ENCODE results near the gene SLC51B.
A peak's percentile ranks its signal among the peaks of the same experiment; 100 is the strongest.
"Not testable (repeated sequence)": the region's sequence is repeated elsewhere in the genome, so short reads cannot be mapped to it uniquely, and the experiment has no call there.

SLC51B gene

GRCh38 chr15:65006876-65007275 is 38.3 kb upstream of the SLC51B start:
- Histone ChIP-seq H3K27me3 (ENCODE audit: low read depth, low read length) (no peaks in the 10 kb centered on the region), H3K79me2 (ENCODE audit: low read length) (no peaks in the 10 kb centered on the region), H3K27ac (ENCODE audit: low read length) (no peak overlapping the region), H3K9ac (ENCODE audit: low read length) (no peak overlapping the region), H3K4me1 (ENCODE audit: low read length) (no peaks in the 10 kb centered on the region), H3K4me2 (ENCODE audit: low read length) (no peak overlapping the region), H3K36me3 (replicated peaks; ENCODE audit: low read depth, low read length) (peaks cover 13% of the 10 kb centered on the region), H2AFZ (ENCODE audit: low read depth, low read length) (no peak overlapping the region), H3K4me3 (ENCODE audit: low read length) (no peak overlapping the region), H4K20me1 (ENCODE audit: insufficient read depth, low read length) (no peaks in the 10 kb centered on the region), H3K9me3 (ENCODE audit: insufficient read depth, low read length) (no peaks in the 10 kb centered on the region)
- no peak for TF ChIP-seq EZH2phosphoT487 (IDR thresholded peaks at IDR 0.05; ENCODE audit: low read depth)
- no peak for TF ChIP-seq CTCF (IDR thresholded peaks at IDR 0.05; ENCODE audit: low read depth, low read length)

GRCh38 chr15:65008983-65009382 is 36.2 kb upstream of the SLC51B start:
- H4K20me1 ChIP-seq (ENCODE audit: insufficient read depth, low read length), result no peaks in the 10 kb centered on the region
- no peak overlapping the region for H3K27ac ChIP-seq (ENCODE audit: low read length)
- H2AFZ ChIP-seq (ENCODE audit: low read depth, low read length), result no peak overlapping the region
- H3K27me3 ChIP-seq (ENCODE audit: low read depth, low read length), result no peaks in the 10 kb centered on the region
- no peak overlapping the region for H3K4me3 ChIP-seq (ENCODE audit: low read length)
- no peaks in the 10 kb centered on the region for H3K79me2 ChIP-seq (ENCODE audit: low read length)
- peaks cover 24% of the 10 kb centered on the region for H3K36me3 ChIP-seq (replicated peaks; ENCODE audit: low read depth, low read length)
- H3K4me2 ChIP-seq (ENCODE audit: low read length), result no peak overlapping the region
- TF ChIP-seq EZH2phosphoT487 (IDR thresholded peaks at IDR 0.05; ENCODE audit: low read depth) (no peak), CTCF (IDR thresholded peaks at IDR 0.05; ENCODE audit: low read depth, low read length) (peak; percentile 49)
- no peaks in the 10 kb centered on the region for H3K9me3 ChIP-seq (ENCODE audit: insufficient read depth, low read length)
- H3K9ac ChIP-seq (ENCODE audit: low read length), result no peak overlapping the region
- H3K4me1 ChIP-seq (ENCODE audit: low read length), result no peaks in the 10 kb centered on the region

- not testable (repeated sequence) for H3K9me3 ChIP-seq (ENCODE audit: insufficient read depth, low read length); H3K4me3 ChIP-seq (ENCODE audit: low read length); H3K27me3 ChIP-seq (ENCODE audit: low read depth, low read length); H3K9ac ChIP-seq (ENCODE audit: low read length); H2AFZ ChIP-seq (ENCODE audit: low read depth, low read length); H4K20me1 ChIP-seq (ENCODE audit: insufficient read depth, low read length); H3K4me2 ChIP-seq (ENCODE audit: low read length); H3K4me1 ChIP-seq (ENCODE audit: low read length); H3K27ac ChIP-seq (ENCODE audit: low read length); H3K79me2 ChIP-seq (ENCODE audit: low read length)
- peaks cover 41% of the 10 kb centered on the region for H3K36me3 ChIP-seq (replicated peaks; ENCODE audit: low read depth, low read length)
These were observed 34.0 kb upstream of the SLC51B start for GRCh38 chr15:65011198-65011597.

GRCh38 chr15:65020419-65020818 is 24.8 kb upstream of the SLC51B start:
- Histone ChIP-seq H2AFZ (ENCODE audit: low read depth, low read length) (no peak overlapping the region), H4K20me1 (ENCODE audit: insufficient read depth, low read length) (no peaks in the 10 kb centered on the region), H3K79me2 (ENCODE audit: low read length) (no peaks in the 10 kb centered on the region), H3K4me3 (ENCODE audit: low read length) (no peak overlapping the region), H3K4me2 (ENCODE audit: low read length) (no peak overlapping the region), H3K9me3 (ENCODE audit: insufficient read depth, low read length) (no peaks in the 10 kb centered on the region), H3K27me3 (ENCODE audit: low read depth, low read length) (no peaks in the 10 kb centered on the region), H3K9ac (ENCODE audit: low read length) (no peak overlapping the region), H3K4me1 (ENCODE audit: low read length) (no peaks in the 10 kb centered on the region), H3K36me3 (replicated peaks; ENCODE audit: low read depth, low read length) (peaks cover 55% of the 10 kb centered on the region), H3K27ac (ENCODE audit: low read length) (no peak overlapping the region)
- no peak for TF ChIP-seq EZH2phosphoT487 (IDR thresholded peaks at IDR 0.05; ENCODE audit: low read depth)
- TF ChIP-seq CTCF (IDR thresholded peaks at IDR 0.05; ENCODE audit: low read depth, low read length), result no peak

- no peaks in the 10 kb centered on the region for H3K9me3 ChIP-seq (ENCODE audit: insufficient read depth, low read length)
These were observed 23.7 kb upstream of the SLC51B start for GRCh38 chr15:65021488-65021887.

More at GRCh38 chr15:65021488-65021887, 23.7 kb upstream of the SLC51B start:
- Histone ChIP-seq H3K79me2 (ENCODE audit: low read length) (no peaks in the 10 kb centered on the region), H4K20me1 (ENCODE audit: insufficient read depth, low read length) (no peaks in the 10 kb centered on the region), H3K9ac (ENCODE audit: low read length) (no peak overlapping the region), H3K27me3 (ENCODE audit: low read depth, low read length) (no peaks in the 10 kb centered on the region), H3K27ac (ENCODE audit: low read length) (no peak overlapping the region), H3K4me1 (ENCODE audit: low read length) (no peaks in the 10 kb centered on the region), H3K36me3 (replicated peaks; ENCODE audit: low read depth, low read length) (peaks cover 54% of the 10 kb centered on the region), H3K4me3 (ENCODE audit: low read length) (no peak overlapping the region), H2AFZ (ENCODE audit: low read depth, low read length) (no peak overlapping the region), H3K4me2 (ENCODE audit: low read length) (no peak overlapping the region)
- TF ChIP-seq CTCF (IDR thresholded peaks at IDR 0.05; ENCODE audit: low read depth, low read length) (no peak), EZH2phosphoT487 (IDR thresholded peaks at IDR 0.05; ENCODE audit: low read depth) (no peak)
